H1 (cell line): Measurements from ENCODE around the gene STARD9. TPM values are rescaled to one million over a fixed set of nuclear protein-coding genes. Genes with fewer than 3 reads are reported as not detected.

Experiments
- BCL11A ChIP-seq, 2 experiments: IDR thresholded peaks; one replicate each; pipeline ENCODE4 v1.6.1; 2011; ENCODE audit warnings: low read depth in 2 of 2, low read length in 2 of 2, mild to moderate bottlenecking in 2 of 2
- BRCA1 ChIP-seq: IDR thresholded peaks from 2 replicates; pipeline ENCODE4 v1.6.1; 2012; ENCODE audit warnings: low read depth, low read length, improper control_type of control experiment
- CBX5 ChIP-seq: fragments of 300-800, 300-1000 bp; sonication (generic); IDR thresholded peaks from 2 replicates; pipeline ENCODE4 v1.7.1; 2016; ENCODE audit warnings: antibody characterized with exemption, low read length, low read depth
- JUND ChIP-seq: IDR thresholded peaks from 2 replicates; pipeline ENCODE4 v1.6.1; 2011; ENCODE audit warnings: mild to moderate bottlenecking, improper control_type of control experiment, low read length
- MAFK ChIP-seq: IDR thresholded peaks from 2 replicates; pipeline ENCODE4 v1.6.1; 2012; ENCODE audit warnings: low read depth, mild to moderate bottlenecking, improper control_type of control experiment, low read length
- POLR2AphosphoS5 ChIP-seq: IDR thresholded peaks from 2 replicates; pipeline ENCODE4 v1.6.1; 2011; ENCODE audit warnings: low read depth, low read length
- TCF12 ChIP-seq: IDR thresholded peaks from 2 replicates; pipeline ENCODE4 v1.6.1; 2011; ENCODE audit warnings: low read depth, mild to moderate bottlenecking, low read length
- ZNF274 ChIP-seq: IDR thresholded peaks from 2 replicates; pipeline ENCODE4 v1.7.0; 2012; ENCODE audit warnings: low read length, borderline replicate concordance; ENCODE audit errors: extremely low read depth
- polyA plus RNA-seq, 7 experiments: library from polyadenylated mRNA; depleted of rRNA in 3 of 7; stranded (reverse) in 5 of 7; unstranded in 2 of 7; fragments of >200 nt in 5 of 7; fragments of 200-250 nt in 2 of 7; gene quantifications; 1 replicate in 5 of 7; 2 replicates in 1 of 7; 4 replicates in 1 of 7; pipeline versions ENCODE4 v1.2.1 to v1.2.3, GENCODE V29; 2011 to 2013; ENCODE audit warnings: missing spikeins in 2 of 7, mixed read lengths in 2 of 7
- total RNA-seq: library from RNA; stranded (reverse); fragmentation: NEBNext Ultra II Directional; extraction: Animal tissue kit (Norgen Biotek cat#: 25700); gene quantifications from 2 replicates; pipeline ENCODE4 v1.2.1, GENCODE V29; 2021
- TF ChIP-seq, protein P1 (sequence below): IDR thresholded peaks from 2 replicates; pipeline ENCODE4 v1.6.1; 2012; ENCODE audit warnings: inconsistent platforms

STARD9 gene
- total and polyA plus RNA-seq, 2 of the 8 experiments (the other 6 are each of a cell fraction or from before 2014, with no cell fraction given), result 2.8 to 7.0 TPM

- TF ChIP-seq, protein P1, sequence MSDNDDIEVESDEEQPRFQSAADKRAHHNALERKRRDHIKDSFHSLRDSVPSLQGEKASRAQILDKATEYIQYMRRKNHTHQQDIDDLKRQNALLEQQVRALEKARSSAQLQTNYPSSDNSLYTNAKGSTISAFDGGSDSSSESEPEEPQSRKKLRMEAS, result no peak
- TF ChIP-seq POLR2AphosphoS5 (no peak), TCF12 (no peak), BRCA1 (no peak), BCL11A (IDR thresholded peaks at IDR 0.05; ENCODE audit: low read depth in 2 of 2, low read length in 2 of 2) (no peak), MAFK (no peak), CBX5 (no peak), ZNF274 (no peak), JUND (no peak)
These were observed 46.9 kb downstream of the STARD9 start (continued) for GRCh38 chr15:42621996-42622925.
